WERI-Rb-1 (cell line): ENCODE results near the gene PRR36.
A peak's percentile ranks its signal among the peaks of the same experiment; 100 is the strongest.

Source experiments
- DNase-seq: peaks from one replicate; pipeline ENCODE4 v3.0.0-alpha.2; 2020
- H3K27ac ChIP-seq: fragments of 250-450 bp; sonication (Bioruptor Pico); 2 replicates; pipeline ENCODE4 v1.5.1; 2020; ENCODE audit warnings: mild to moderate bottlenecking, moderate library complexity
- H3K27me3 ChIP-seq: fragments of 250-450 bp; sonication (Bioruptor Pico); 2 replicates; pipeline ENCODE4 v1.5.1; 2021; ENCODE audit warnings: mild to moderate bottlenecking, low read depth, moderate library complexity; ENCODE audit not compliant: insufficient read depth, severe bottlenecking
- H3K36me3 ChIP-seq: fragments of 250-450 bp; sonication (Bioruptor Pico); 2 replicates; pipeline ENCODE4 v1.5.1; 2020; ENCODE audit warnings: mild to moderate bottlenecking, moderate library complexity
- H3K4me3 ChIP-seq: 2 replicates; pipeline ENCODE4 v1.5.1; 2011; ENCODE audit warnings: low read depth, mild to moderate bottlenecking, control low read depth, low read length
- H3K9me3 ChIP-seq: fragments of 250-450 bp; sonication (Bioruptor Pico); 2 replicates; pipeline ENCODE4 v1.5.1; 2021; ENCODE audit warnings: mild to moderate bottlenecking, moderate library complexity; ENCODE audit not compliant: severe bottlenecking
- CTCF ChIP-seq: IDR thresholded peaks from 2 replicates; pipeline ENCODE4 v1.5.1; 2011; ENCODE audit warnings: low read depth, mild to moderate bottlenecking, control low read depth, inconsistent platforms, low read length

The PRR36 gene

GRCh38 chr19:7852851-7853769 is 21.1 kb downstream of the PRR36 start:
- DNase-seq = peak; percentile 92

GRCh38 chr19:7851623-7852500 is 22.3 kb downstream of the PRR36 start:
- H3K36me3 ChIP-seq = no peaks in the 10 kb centered on the region
- no peaks in the 10 kb centered on the region for H3K9me3 ChIP-seq
- TF ChIP-seq CTCF = no peak
- H3K4me3 ChIP-seq = no peak overlapping the region
- no peak for DNase-seq
- H3K27ac ChIP-seq = no peak overlapping the region
- H3K27me3 ChIP-seq = no peaks in the 10 kb centered on the region

More at GRCh38 chr19:7852851-7853769, 21.1 kb downstream of the PRR36 start:
- 0 out of 2 replicates have a peak overlapping the region, but pooled peaks have one; percentile 14 for H3K27ac ChIP-seq
- no peaks in the 10 kb centered on the region for H3K27me3 ChIP-seq
- H3K9me3 ChIP-seq = no peaks in the 10 kb centered on the region
- H3K36me3 ChIP-seq = no peaks in the 10 kb centered on the region
- H3K4me3 ChIP-seq = no peak overlapping the region
- peak; percentile 90 for TF ChIP-seq CTCF

GRCh38 chr19:7850945-7851622 is 23.1 kb downstream of the PRR36 start:
- no peak for DNase-seq
- no peaks in the 10 kb centered on the region for H3K36me3 ChIP-seq
- H3K27ac ChIP-seq = no peak overlapping the region
- no peak for TF ChIP-seq CTCF
- no peaks in the 10 kb centered on the region for H3K27me3 ChIP-seq
- no peak overlapping the region for H3K4me3 ChIP-seq
- no peaks in the 10 kb centered on the region for H3K9me3 ChIP-seq

GRCh38 chr19:7850000-7850813 is 24.0 kb downstream of the PRR36 start:
- Histone ChIP-seq H3K9me3 (no peaks in the 10 kb centered on the region), H3K4me3 (no peak overlapping the region), H3K36me3 (no peaks in the 10 kb centered on the region), H3K27me3 (no peaks in the 10 kb centered on the region), H3K27ac (no peak overlapping the region)
- DNase-seq = no peak
- TF ChIP-seq CTCF = no peak

- no peak for DNase-seq
- Histone ChIP-seq H3K9me3 (no peaks in the 10 kb centered on the region), H3K4me3 (no peak overlapping the region), H3K27me3 (no peaks in the 10 kb centered on the region), H3K36me3 (no peaks in the 10 kb centered on the region), H3K27ac (no peak overlapping the region)
- TF ChIP-seq CTCF = no peak
These were observed 24.6 kb downstream of the PRR36 start for GRCh38 chr19:7849631-7849999.
